HL-60 (cell line): Measurements from ENCODE around the gene KIAA1671.

Experiments used
- POLR2AphosphoS5 ChIP-seq: IDR thresholded peaks from 2 replicates; pipeline ENCODE4 v1.6.1; 2012; ENCODE audit warnings: low read depth
- TF ChIP-seq, protein P1 (sequence below): IDR thresholded peaks from one replicate; pipeline ENCODE4 v1.5.1; 2011; ENCODE audit warnings: low read length, control low read depth, inconsistent platforms; ENCODE audit not compliant: insufficient read depth
- TF ChIP-seq, protein P2 (sequence below): IDR thresholded peaks from 2 replicates; pipeline ENCODE4 v1.6.1; 2012; ENCODE audit warnings: low read depth; ENCODE audit not compliant: insufficient replicate concordance

DNA sequence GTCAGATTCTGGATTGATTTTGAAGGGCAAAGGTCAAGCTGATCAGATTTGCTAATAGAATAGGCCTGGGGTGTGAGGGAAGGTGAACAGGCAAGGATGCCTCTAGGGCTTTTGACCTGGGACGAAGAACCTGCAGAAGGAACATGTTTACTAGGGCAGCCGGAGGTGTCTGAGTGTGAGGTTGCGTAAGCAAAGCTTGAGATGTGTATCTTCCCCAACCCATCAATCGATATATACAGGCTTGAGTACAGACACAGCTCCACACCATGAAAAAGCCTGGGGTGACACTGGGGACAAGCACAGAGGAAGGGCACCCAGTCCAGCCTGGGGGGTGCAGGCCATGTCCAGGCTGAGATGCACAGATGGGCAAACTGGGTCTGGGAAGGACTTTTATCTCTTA lies 7.1 kb upstream of the KIAA1671 start:
- TF ChIP-seq, protein P1, sequence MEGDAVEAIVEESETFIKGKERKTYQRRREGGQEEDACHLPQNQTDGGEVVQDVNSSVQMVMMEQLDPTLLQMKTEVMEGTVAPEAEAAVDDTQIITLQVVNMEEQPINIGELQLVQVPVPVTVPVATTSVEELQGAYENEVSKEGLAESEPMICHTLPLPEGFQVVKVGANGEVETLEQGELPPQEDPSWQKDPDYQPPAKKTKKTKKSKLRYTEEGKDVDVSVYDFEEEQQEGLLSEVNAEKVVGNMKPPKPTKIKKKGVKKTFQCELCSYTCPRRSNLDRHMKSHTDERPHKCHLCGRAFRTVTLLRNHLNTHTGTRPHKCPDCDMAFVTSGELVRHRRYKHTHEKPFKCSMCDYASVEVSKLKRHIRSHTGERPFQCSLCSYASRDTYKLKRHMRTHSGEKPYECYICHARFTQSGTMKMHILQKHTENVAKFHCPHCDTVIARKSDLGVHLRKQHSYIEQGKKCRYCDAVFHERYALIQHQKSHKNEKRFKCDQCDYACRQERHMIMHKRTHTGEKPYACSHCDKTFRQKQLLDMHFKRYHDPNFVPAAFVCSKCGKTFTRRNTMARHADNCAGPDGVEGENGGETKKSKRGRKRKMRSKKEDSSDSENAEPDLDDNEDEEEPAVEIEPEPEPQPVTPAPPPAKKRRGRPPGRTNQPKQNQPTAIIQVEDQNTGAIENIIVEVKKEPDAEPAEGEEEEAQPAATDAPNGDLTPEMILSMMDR: no peak
- no peak for TF ChIP-seq POLR2AphosphoS5
- TF ChIP-seq, protein P2, sequence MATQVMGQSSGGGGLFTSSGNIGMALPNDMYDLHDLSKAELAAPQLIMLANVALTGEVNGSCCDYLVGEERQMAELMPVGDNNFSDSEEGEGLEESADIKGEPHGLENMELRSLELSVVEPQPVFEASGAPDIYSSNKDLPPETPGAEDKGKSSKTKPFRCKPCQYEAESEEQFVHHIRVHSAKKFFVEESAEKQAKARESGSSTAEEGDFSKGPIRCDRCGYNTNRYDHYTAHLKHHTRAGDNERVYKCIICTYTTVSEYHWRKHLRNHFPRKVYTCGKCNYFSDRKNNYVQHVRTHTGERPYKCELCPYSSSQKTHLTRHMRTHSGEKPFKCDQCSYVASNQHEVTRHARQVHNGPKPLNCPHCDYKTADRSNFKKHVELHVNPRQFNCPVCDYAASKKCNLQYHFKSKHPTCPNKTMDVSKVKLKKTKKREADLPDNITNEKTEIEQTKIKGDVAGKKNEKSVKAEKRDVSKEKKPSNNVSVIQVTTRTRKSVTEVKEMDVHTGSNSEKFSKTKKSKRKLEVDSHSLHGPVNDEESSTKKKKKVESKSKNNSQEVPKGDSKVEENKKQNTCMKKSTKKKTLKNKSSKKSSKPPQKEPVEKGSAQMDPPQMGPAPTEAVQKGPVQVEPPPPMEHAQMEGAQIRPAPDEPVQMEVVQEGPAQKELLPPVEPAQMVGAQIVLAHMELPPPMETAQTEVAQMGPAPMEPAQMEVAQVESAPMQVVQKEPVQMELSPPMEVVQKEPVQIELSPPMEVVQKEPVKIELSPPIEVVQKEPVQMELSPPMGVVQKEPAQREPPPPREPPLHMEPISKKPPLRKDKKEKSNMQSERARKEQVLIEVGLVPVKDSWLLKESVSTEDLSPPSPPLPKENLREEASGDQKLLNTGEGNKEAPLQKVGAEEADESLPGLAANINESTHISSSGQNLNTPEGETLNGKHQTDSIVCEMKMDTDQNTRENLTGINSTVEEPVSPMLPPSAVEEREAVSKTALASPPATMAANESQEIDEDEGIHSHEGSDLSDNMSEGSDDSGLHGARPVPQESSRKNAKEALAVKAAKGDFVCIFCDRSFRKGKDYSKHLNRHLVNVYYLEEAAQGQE: no peak
